EH (cell line): ENCODE measurements around the gene RASA2.
A peak's percentile ranks its signal among the peaks of the same experiment; 100 is the strongest.
"Not testable (repeated sequence)": the region's sequence is repeated elsewhere in the genome, so short reads cannot be mapped to it uniquely, and the experiment has no call there.

Source experiments
- DNase-seq: peaks from one replicate; pipeline ENCODE4 v3.0.0-alpha.2; 2015; ENCODE audit warnings: low read depth

RASA2 gene

GRCh38 chr3:141456301-141456625 is 30.6 kb upstream of the RASA2 start:
- peak; percentile 99 for DNase-seq

- DNase-seq: peak; percentile 83
These were observed 29.1 kb upstream of the RASA2 start for GRCh38 chr3:141457624-141458236.

GRCh38 chr3:141459008-141459407 is 27.8 kb upstream of the RASA2 start:
- no peak for DNase-seq

GRCh38 chr3:141460097-141460704 is 26.6 kb upstream of the RASA2 start:
- peak; percentile 90 for DNase-seq

GRCh38 chr3:141462176-141462859 is 24.5 kb upstream of the RASA2 start:
- no peak for DNase-seq

GRCh38 chr3:141465221-141465620 is 21.6 kb upstream of the RASA2 start:
- DNase-seq: peak; percentile 56

- no peak for DNase-seq
These were observed 20.1 kb upstream of the RASA2 start for GRCh38 chr3:141466633-141467169.

GRCh38 chr3:141469720-141470119 is 17.1 kb upstream of the RASA2 start:
- peak; percentile 67 for DNase-seq

- DNase-seq: peak; percentile 88
These were observed 15.7 kb upstream of the RASA2 start for GRCh38 chr3:141471160-141471559.

- DNase-seq: no peak
These were observed 10.8 kb upstream of the RASA2 start for GRCh38 chr3:141476033-141476432.

- DNase-seq: peak; percentile 83
These were observed 9.6 kb upstream of the RASA2 start for GRCh38 chr3:141477224-141477623.

GRCh38 chr3:141478139-141478538 is 8.7 kb upstream of the RASA2 start:
- DNase-seq: no peak

GRCh38 chr3:141478840-141479239 is 8.0 kb upstream of the RASA2 start:
- not testable (repeated sequence) for DNase-seq

- peak; percentile 94 for DNase-seq
These were observed 4.4 kb upstream of the RASA2 start for GRCh38 chr3:141482245-141482922.

- DNase-seq: no peak
These were observed 2.0 kb upstream of the RASA2 start for GRCh38 chr3:141484701-141485287.

GRCh38 chr3:141485641-141486495 is 959 bp upstream of the RASA2 start:
- peak; percentile 88 for DNase-seq

GRCh38 chr3:141486496-141486745 is 406 bp upstream of the RASA2 start:
- DNase-seq: no peak

GRCh38 chr3:141487521-141488252 is 860 bp downstream of the RASA2 start:
- peak; percentile 67 for DNase-seq

GRCh38 chr3:141489203-141489602 is 2.4 kb downstream of the RASA2 start:
- DNase-seq: no peak

- DNase-seq: no peak
These were observed 4.3 kb downstream of the RASA2 start for GRCh38 chr3:141491081-141491480.

GRCh38 chr3:141491929-141492328 is 5.1 kb downstream of the RASA2 start:
- DNase-seq: no peak
